KMS-11 (cell line): ENCODE measurements around the gene MCTP2.

Experiments used
- H2AFZ ChIP-seq: fragments of 200-600 bp; sonication (generic); 2 replicates; pipeline ENCODE4 v1.6.1; 2016; ENCODE audit warnings: antibody characterized with exemption, mixed run types, low read depth
- H3K27ac ChIP-seq: fragments of 200-600 bp; sonication (generic); 2 replicates; pipeline ENCODE4 v1.6.1; 2016; ENCODE audit warnings: mild to moderate bottlenecking, mixed run types
- H3K27me3 ChIP-seq: fragments of 200-600 bp; sonication (generic); 2 replicates; pipeline ENCODE4 v1.6.1; 2017; ENCODE audit warnings: mild to moderate bottlenecking, low read depth, mixed run types, moderate library complexity; ENCODE audit not compliant: insufficient read depth
- H3K36me3 ChIP-seq: fragments of 200-600 bp; sonication (generic); 2 replicates; pipeline ENCODE4 v1.6.1; 2017; ENCODE audit warnings: mild to moderate bottlenecking, mixed run types; ENCODE audit not compliant: insufficient read depth
- H3K4me1 ChIP-seq: fragments of 200-600 bp; sonication (generic); 2 replicates; pipeline ENCODE4 v1.6.1; 2016; ENCODE audit warnings: mild to moderate bottlenecking, low read depth, mixed run types; ENCODE audit not compliant: poor library complexity, severe bottlenecking
- H3K4me2 ChIP-seq: fragments of 200-600 bp; sonication (generic); 2 replicates; pipeline ENCODE4 v1.7.0; 2016; ENCODE audit warnings: mild to moderate bottlenecking, mixed run types
- H3K4me3 ChIP-seq: fragments of 200-600 bp; sonication (generic); IDR thresholded peaks from 2 replicates; pipeline ENCODE4 v1.6.1; 2017; ENCODE audit warnings: low read depth, low read length, mixed read lengths; ENCODE audit not compliant: insufficient read depth
- H3K79me2 ChIP-seq: fragments of 200-600 bp; sonication (generic); 2 replicates; pipeline ENCODE4 v1.6.1; 2016; ENCODE audit warnings: low read depth, mixed run types; ENCODE audit not compliant: insufficient read depth
- H3K9ac ChIP-seq: fragments of 200-600 bp; sonication (generic); 2 replicates; pipeline ENCODE4 v1.6.1; 2016; ENCODE audit warnings: mild to moderate bottlenecking, mixed run types
- H4K20me1 ChIP-seq: fragments of 200-600 bp; sonication (generic); 2 replicates; pipeline ENCODE4 v1.6.1; 2016; ENCODE audit warnings: mild to moderate bottlenecking, mixed run types; ENCODE audit not compliant: insufficient read depth
- TF ChIP-seq, protein P1 (sequence below): fragments of 200-600 bp; sonication (generic); conservative IDR thresholded peaks from 2 replicates; pipeline ENCODE4 v1.6.1; 2017; ENCODE audit warnings: low read depth, mild to moderate bottlenecking, antibody characterized with exemption, low read length, moderate library complexity, mixed read lengths

Gene MCTP2

DNA sequence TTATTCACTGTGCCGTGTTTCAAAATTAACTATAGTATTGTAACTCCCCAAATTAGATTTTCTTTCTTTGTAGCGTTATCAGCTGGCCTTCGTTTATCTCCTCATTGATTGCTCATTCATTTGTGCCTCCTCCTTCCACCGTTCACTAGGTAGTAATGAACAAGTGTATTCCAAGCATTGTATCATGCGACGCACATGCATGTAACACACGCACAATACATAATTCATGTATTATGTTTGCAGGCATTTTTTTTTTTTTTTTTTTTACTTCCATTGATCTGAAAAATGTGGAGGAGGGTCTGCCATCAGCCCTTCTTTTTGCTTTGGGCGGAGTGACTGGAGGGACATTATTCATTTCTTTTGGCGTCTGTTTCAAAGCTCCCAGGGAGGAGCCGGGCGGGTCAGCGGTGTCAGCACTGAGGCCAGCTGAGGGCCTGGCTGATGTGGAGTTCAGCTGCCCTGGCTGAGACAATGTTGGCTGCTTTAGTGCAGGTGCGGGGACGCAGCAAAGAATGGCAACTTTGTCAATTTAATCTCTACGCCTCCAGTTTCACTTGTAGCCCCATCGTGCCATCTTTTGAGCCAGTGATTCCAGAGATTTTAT is 107.0 kb downstream of the MCTP2 start:
- Histone ChIP-seq H4K20me1 (no peaks in the 10 kb centered on the region), H3K4me2 (no peak overlapping the region), H2AFZ (no peak overlapping the region), H3K4me1 (no peaks in the 10 kb centered on the region), H3K4me3 (no peak overlapping the region), H3K27me3 (no peaks in the 10 kb centered on the region), H3K9ac (no peak overlapping the region), H3K27ac (no peak overlapping the region), H3K36me3 (no peaks in the 10 kb centered on the region), H3K79me2 (no peaks in the 10 kb centered on the region)
- TF ChIP-seq, protein P1, sequence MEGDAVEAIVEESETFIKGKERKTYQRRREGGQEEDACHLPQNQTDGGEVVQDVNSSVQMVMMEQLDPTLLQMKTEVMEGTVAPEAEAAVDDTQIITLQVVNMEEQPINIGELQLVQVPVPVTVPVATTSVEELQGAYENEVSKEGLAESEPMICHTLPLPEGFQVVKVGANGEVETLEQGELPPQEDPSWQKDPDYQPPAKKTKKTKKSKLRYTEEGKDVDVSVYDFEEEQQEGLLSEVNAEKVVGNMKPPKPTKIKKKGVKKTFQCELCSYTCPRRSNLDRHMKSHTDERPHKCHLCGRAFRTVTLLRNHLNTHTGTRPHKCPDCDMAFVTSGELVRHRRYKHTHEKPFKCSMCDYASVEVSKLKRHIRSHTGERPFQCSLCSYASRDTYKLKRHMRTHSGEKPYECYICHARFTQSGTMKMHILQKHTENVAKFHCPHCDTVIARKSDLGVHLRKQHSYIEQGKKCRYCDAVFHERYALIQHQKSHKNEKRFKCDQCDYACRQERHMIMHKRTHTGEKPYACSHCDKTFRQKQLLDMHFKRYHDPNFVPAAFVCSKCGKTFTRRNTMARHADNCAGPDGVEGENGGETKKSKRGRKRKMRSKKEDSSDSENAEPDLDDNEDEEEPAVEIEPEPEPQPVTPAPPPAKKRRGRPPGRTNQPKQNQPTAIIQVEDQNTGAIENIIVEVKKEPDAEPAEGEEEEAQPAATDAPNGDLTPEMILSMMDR: no peak

DNA sequence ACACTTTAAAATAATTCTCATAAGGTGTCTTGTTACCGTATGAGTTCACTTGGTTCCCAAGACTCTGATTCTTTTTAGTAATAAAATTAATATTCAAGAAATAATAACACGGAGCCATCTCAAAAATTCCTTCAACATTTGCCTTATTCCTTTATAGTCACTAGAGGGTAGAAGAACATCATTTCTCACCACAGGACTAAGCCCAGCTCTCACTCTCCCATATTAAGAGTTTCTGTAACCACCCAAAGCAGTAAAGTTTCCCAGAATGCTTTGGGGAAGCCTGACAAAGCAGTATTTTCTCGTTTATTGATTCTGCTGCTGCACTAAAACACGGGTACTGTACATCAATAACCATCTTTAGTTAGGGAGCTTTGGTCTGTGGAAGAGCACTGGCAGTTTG is 114.9 kb downstream of the MCTP2 start:
- no peak overlapping the region for H3K4me2 ChIP-seq
- H2AFZ ChIP-seq: no peak overlapping the region

DNA sequence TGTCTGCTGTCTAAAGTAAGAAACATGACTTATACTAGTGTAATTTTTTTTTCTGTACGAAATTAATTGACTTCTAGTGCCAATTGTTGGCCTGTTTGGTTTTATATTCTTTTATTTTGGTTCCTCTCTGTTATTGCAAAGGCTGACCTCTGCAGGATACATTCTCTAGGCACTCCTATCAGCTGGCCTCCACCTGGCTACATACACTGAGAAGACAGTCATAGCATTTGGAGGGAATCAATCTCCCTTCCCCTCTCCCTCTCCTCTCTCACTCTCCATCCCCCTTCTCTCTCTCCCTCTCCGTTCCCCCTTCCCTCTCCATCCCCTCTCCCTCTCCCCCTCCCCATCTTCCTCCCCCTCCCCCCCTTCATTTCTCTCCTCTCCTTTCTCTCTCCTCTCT is 116.7 kb downstream of the MCTP2 start:
- no peaks in the 10 kb centered on the region for H3K79me2 ChIP-seq
- no peaks in the 10 kb centered on the region for H3K4me1 ChIP-seq
- no peak overlapping the region for H3K27ac ChIP-seq
- no peaks in the 10 kb centered on the region for H4K20me1 ChIP-seq
- no peak overlapping the region for H3K4me2 ChIP-seq
- H3K4me3 ChIP-seq: no peak overlapping the region
- TF ChIP-seq, protein P1: no peak
- H2AFZ ChIP-seq: no peak overlapping the region
- no peaks in the 10 kb centered on the region for H3K36me3 ChIP-seq
- H3K9ac ChIP-seq: no peak overlapping the region
- no peaks in the 10 kb centered on the region for H3K27me3 ChIP-seq

More for the DNA sequence above, 114.9 kb downstream of the MCTP2 start:
- H3K27ac ChIP-seq: no peak overlapping the region
- H3K79me2 ChIP-seq: no peaks in the 10 kb centered on the region
- H3K9ac ChIP-seq: no peak overlapping the region
- H3K36me3 ChIP-seq: no peaks in the 10 kb centered on the region
- no peak overlapping the region for H3K4me3 ChIP-seq
- TF ChIP-seq, protein P1: no peak
- H4K20me1 ChIP-seq: no peaks in the 10 kb centered on the region
- H3K27me3 ChIP-seq: no peaks in the 10 kb centered on the region
- H3K4me1 ChIP-seq: no peaks in the 10 kb centered on the region

GRCh38 chr15:94351031-94351535 is 119.7 kb downstream of the MCTP2 start:
- no peaks in the 10 kb centered on the region for H3K36me3 ChIP-seq
- no peaks in the 10 kb centered on the region for H3K4me1 ChIP-seq
- no peak overlapping the region for H3K9ac ChIP-seq
- no peak overlapping the region for H2AFZ ChIP-seq
- H4K20me1 ChIP-seq: no peaks in the 10 kb centered on the region
- TF ChIP-seq, protein P1: no peak
- no peak overlapping the region for H3K4me2 ChIP-seq
- H3K27ac ChIP-seq: no peak overlapping the region
- H3K27me3 ChIP-seq: no peaks in the 10 kb centered on the region
- H3K79me2 ChIP-seq: no peaks in the 10 kb centered on the region
- H3K4me3 ChIP-seq: no peak overlapping the region
